NCI-H1105 treated with DMSO at 0.1 percent for 48 hours (cell line): ENCODE data around the gene OR4E1.
"Not testable (repeated sequence)": the region's sequence is repeated elsewhere in the genome, so short reads cannot be mapped to it uniquely, and the experiment has no call there.

Experiments used
- DNase-seq: peaks from one replicate; lab custom pipeline; 2025; lab: John Stamatoyannopoulos, UW

OR4E1 gene

GRCh38 chr14:21673718-21674117 is at the start of gene OR4E1:
OR4E1 (minus strand) TSS chr14:21673818; CDS start chr14:21670935, 2,883 bp downstream.
- no peak for DNase-seq

- no peak for DNase-seq
Observed at GRCh38 chr14:21721504-21721903, 47.9 kb upstream of the OR4E1 start.

GRCh38 chr14:21719841-21720240 is 46.2 kb upstream of the OR4E1 start:
- DNase-seq, result no peak

- no peak for DNase-seq
Observed at GRCh38 chr14:21714318-21714929, 40.8 kb upstream of the OR4E1 start.

GRCh38 chr14:21712036-21712435 is 38.4 kb upstream of the OR4E1 start:
- no peak for DNase-seq

GRCh38 chr14:21711360-21711961 is 37.8 kb upstream of the OR4E1 start:
- peak; percentile 39 for DNase-seq

GRCh38 chr14:21704338-21704737 is 30.7 kb upstream of the OR4E1 start:
- DNase-seq, result no peak

- no peak for DNase-seq
Observed at GRCh38 chr14:21703357-21704326, 30.0 kb upstream of the OR4E1 start.

- no peak for DNase-seq
Observed at GRCh38 chr14:21702316-21702715, 28.7 kb upstream of the OR4E1 start.

- DNase-seq, result no peak
Observed at GRCh38 chr14:21699551-21699950, 25.9 kb upstream of the OR4E1 start.

- DNase-seq, result not testable (repeated sequence)
Observed at GRCh38 chr14:21698538-21698937, 24.9 kb upstream of the OR4E1 start.

GRCh38 chr14:21697662-21698061 is 24.0 kb upstream of the OR4E1 start:
- not testable (repeated sequence) for DNase-seq

- DNase-seq, result no peak
Observed at GRCh38 chr14:21694425-21694824, 20.8 kb upstream of the OR4E1 start.

GRCh38 chr14:21686468-21686867 is 12.8 kb upstream of the OR4E1 start:
- DNase-seq, result no peak

GRCh38 chr14:21680072-21680471 is 6.5 kb upstream of the OR4E1 start:
- DNase-seq, result no peak

GRCh38 chr14:21675566-21675965 is 1.9 kb upstream of the OR4E1 start:
- no peak for DNase-seq

- no peak for DNase-seq
Observed at GRCh38 chr14:21672116-21672515, 1.5 kb downstream of the OR4E1 start.

GRCh38 chr14:21671371-21671770 is 2.2 kb downstream of the OR4E1 start:
- no peak for DNase-seq

GRCh38 chr14:21669284-21669683 is 4.3 kb downstream of the OR4E1 start:
- no peak for DNase-seq

GRCh38 chr14:21668377-21668776 is 5.2 kb downstream of the OR4E1 start:
- no peak for DNase-seq

- no peak for DNase-seq
Observed at GRCh38 chr14:21656980-21657379, 16.6 kb downstream of the OR4E1 start.

GRCh38 chr14:21654215-21654614 is 19.4 kb downstream of the OR4E1 start:
- DNase-seq, result no peak
